LNCaP clone FGC (cell line): ENCODE measurements around the gene CYB561D2.

ENCODE experiments used
- DNase-seq: peaks from one replicate; pipeline ENCODE4 v3.0.0-alpha.2; 2011; ENCODE audit warnings: low read depth
- H3K4me3 ChIP-seq: 2 replicates; pipeline ENCODE4 v1.5.1; 2011; ENCODE audit warnings: mild to moderate bottlenecking, low read depth, low read length, control low read depth
- TF ChIP-seq, protein P1 (sequence below): IDR thresholded peaks from 2 replicates; pipeline ENCODE4 v1.5.1; 2012; ENCODE audit warnings: mild to moderate bottlenecking; ENCODE audit not compliant: control insufficient read depth, insufficient read depth; ENCODE audit errors: extremely low read depth

Gene CYB561D2

DNA sequence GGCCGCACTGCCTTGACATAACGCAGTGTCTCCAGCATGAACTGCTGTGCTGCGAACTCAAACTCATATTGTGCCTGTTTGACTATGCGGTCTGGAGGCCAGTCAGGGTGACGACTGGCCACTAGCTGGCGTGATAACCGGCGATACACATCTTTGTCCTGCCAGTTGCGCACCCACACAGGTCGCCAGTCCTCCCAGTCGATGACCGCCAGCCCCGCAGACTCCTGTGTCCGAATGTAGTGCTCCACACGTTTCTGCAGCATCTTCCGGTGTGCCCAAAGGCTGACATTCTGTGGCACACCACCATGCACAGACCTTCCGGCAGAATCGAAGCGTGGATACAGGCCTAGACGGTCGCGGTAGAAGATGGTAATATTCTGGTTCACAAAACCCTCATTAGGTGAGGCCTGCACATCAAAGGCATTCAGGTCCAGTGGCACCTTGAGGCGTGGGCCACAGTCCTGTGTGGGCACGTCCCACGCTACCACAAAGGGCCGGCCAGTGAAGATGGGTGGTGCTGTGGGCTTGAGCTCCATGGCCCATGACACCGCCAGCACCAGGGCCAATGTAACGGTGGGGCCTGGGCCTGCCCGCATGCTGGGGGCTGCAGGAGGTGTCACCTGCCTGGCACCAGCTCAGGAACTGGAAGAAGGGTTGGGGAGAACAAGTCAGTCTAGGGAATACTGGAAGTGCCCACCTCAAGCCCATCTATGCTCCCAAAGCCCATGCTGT lies 30.6 kb upstream of the CYB561D2 start:
- TF ChIP-seq, protein P1, sequence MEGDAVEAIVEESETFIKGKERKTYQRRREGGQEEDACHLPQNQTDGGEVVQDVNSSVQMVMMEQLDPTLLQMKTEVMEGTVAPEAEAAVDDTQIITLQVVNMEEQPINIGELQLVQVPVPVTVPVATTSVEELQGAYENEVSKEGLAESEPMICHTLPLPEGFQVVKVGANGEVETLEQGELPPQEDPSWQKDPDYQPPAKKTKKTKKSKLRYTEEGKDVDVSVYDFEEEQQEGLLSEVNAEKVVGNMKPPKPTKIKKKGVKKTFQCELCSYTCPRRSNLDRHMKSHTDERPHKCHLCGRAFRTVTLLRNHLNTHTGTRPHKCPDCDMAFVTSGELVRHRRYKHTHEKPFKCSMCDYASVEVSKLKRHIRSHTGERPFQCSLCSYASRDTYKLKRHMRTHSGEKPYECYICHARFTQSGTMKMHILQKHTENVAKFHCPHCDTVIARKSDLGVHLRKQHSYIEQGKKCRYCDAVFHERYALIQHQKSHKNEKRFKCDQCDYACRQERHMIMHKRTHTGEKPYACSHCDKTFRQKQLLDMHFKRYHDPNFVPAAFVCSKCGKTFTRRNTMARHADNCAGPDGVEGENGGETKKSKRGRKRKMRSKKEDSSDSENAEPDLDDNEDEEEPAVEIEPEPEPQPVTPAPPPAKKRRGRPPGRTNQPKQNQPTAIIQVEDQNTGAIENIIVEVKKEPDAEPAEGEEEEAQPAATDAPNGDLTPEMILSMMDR = 0 out of 2 replicates have a peak, but pooled peaks have one; percentile 17
- peak overlapping the region; percentile 95 for H3K4me3 ChIP-seq
- DNase-seq = no peak

DNA sequence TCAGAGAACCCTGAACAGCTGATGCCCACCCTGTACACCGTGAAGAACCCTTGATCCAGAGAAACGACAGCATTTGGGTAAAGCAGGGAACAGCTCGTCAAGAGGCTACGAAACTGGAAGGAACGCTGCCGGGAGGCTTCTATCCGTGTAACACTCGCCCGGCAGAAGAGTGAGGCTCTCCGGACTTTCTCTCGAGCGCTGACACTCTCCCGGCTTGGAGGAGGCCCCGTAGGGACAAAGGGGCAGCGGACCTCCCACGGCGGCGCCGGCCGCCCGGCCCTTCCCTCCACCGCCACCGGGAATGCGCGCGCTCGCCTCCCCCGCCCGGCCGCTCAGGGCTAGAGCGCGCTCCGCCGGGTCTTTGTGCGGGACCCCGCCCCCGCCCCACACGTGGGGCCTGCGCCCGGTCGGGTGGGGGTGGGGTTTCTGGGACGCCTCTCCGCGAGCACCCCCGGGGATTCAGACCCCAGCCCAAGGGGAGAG lies 29.8 kb upstream of the CYB561D2 start:
- H3K4me3 ChIP-seq = peak overlapping the region; percentile 95
- TF ChIP-seq, protein P1 = no peak
- DNase-seq = no peak

DNA sequence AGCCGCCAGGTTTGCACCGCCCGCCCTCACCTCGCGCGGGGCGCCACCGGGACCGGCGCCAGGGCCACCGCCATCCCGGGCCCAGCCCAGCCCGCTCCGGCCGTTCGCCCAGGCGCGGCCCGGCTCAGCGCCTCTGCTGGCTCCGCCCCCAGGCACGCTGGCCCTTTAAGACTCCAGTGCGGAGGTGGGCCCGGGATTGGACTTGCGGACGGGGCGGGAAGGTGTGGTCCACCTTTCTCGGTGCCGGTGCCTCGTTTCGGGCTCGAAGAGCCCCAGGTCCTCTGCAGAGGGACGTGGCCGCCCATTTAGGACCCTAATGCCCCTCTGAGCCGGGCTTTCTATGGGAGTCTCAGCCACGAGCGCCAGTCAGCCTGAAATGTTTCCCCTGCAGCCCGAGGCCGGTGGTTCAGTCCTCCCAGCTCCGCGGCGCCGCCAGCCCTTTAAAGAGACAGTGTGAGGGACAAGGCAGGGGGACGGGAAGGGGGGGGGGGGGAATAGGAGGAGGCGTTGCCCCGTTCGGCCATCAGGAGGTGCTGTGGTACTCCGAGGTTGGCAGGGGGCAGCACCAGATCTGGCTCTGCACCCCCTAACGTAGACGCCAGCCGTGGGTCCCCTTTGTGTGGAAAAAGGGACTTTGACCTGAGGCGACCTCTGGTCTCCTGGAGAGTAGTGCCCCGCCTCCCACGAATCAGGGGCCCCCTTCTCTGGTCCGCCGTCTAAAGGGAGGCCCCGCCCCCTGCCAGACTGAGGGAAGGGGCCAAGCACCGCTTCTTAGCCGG lies 29.1 kb upstream of the CYB561D2 start:
- TF ChIP-seq, protein P1 = peak; percentile 59
- DNase-seq = no peak
- H3K4me3 ChIP-seq = peak overlapping the region; percentile 95

DNA sequence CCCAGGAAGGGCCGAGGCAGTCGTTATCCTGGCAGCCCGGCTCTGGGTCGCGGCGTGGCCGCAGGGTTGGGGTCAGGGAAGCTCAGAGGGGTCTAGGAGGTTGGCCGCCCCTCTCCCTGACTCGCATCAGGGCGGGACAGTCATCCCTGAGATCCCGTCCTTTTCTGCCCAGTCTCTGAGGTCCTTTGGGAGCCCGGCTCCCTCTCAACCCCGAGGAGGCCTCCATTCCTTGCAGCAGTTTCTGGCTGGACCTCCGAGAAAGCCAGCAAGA lies 28.6 kb upstream of the CYB561D2 start:
- TF ChIP-seq, protein P1 = no peak
- peak overlapping the region; percentile 95 for H3K4me3 ChIP-seq
- DNase-seq = no peak

DNA sequence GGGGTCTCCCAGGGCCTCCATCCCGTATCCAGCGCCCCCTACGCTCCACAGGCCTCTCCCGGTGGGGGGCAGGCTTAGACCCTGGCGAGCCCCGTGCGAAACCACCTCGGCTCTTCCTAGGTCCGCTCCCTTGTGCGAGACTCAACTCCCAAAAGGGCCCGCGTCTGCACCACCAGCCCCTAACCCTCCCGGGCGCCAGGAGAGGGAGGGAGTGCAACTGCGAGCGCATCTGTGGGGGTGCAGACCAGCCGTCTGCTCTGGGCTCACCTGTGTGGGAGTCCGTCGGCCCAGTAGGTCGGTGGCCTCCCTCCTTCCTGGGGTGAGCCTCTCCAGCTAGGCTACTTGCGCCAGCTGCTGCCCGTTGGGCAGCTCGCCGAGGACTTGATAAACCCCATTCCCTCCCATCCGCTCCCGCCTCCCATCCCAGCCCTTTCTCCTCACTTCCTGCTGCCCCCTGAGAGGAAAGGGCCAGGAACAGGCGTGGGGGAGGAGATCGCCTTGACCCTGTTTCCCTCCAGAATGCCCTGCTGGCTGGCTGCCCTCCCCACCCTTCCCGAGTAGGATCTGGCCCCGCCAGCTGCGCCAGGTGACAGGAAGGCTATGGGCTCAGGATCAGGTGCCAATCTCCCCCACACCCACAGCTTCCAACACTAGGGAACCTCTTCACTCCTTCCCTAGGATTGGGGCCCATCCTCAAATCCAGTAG lies 28.1 kb upstream of the CYB561D2 start, which contains the start of gene HYAL2:
Gene HYAL2 (minus strand): TSS at position 360 of the 706 bp plus-strand sequence. CDS start 2,256 bp downstream, outside the sequence.
- H3K4me3 ChIP-seq = peak within 1 kb of the TSS; percentile 95
- TF ChIP-seq, protein P1 = no peak
- DNase-seq = no peak

DNA sequence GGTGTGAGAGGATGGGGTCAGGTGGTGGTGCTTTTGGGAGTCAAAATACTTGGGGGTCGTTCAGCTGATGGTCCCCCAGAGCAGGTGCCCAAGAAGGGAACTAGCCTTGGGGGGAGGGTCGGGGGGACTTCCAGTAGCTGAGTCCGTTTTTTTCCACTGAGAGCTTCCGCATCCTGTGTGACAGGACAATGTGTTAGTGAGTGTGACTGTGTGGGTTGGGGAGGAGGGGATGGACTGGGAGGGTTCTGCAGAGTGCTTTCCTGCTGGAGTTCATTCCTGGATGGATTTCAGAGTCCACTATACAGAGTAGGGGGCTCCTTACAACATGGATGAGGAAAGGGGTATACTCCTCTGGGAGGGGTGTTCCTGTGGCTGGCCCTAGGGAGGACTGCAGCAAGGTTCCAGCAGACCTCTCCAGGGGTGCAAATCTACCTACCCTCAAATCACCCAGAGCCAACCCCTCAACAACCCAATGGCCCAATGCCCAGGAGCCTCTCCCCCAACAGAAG lies 27.5 kb upstream of the CYB561D2 start:
- DNase-seq = no peak
- TF ChIP-seq, protein P1 = no peak
- no peak overlapping the region for H3K4me3 ChIP-seq
